ENCODE results near the gene MRI1.
"Not testable (repeated sequence)": the region's sequence is repeated elsewhere in the genome, so short reads cannot be mapped to it uniquely, and the experiment has no call there.

Gene MRI1

DNA sequence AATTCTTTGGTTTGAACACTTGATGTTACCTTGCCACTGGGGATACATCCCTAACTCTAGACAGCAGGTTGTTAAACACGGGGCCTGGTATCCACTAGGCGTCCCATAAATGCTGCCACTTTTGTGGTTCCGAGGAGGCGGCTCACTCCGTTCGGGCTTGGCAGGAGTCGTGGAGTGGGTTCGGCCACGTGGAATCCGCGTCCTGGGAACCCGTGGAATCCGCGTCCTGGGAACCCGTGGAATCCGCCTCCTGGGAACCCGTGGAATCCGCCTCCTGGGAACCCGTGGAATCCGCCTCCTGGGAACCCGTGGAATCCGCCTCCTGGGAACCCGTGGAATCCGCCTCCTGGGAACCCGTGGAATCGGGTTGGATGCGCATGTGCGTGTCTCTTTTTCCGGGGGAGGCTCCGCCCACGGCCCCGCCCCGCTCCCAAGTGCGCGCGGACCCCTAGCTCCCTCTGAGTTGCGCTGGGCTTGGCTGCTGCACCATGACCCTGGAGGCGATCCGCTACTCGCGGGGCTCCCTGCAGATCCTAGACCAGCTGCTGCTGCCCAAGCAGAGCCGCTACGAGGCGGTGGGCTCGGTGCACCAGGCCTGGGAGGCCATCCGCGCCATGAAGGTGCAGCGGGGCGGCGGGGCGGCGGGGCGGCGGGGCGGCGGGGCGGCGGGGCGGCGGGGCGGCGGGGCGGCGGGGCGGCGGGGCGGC is at the start of gene MRI1:
Gene MRI1 (plus strand): TSS at position 422 of the 707 bp plus-strand sequence. CDS start 67 bp downstream, at position 489.
- DNase-seq (ENCODE audit: low read depth in 3 of 3): peak in 1 of 3 donors; percentile 57

DNA sequence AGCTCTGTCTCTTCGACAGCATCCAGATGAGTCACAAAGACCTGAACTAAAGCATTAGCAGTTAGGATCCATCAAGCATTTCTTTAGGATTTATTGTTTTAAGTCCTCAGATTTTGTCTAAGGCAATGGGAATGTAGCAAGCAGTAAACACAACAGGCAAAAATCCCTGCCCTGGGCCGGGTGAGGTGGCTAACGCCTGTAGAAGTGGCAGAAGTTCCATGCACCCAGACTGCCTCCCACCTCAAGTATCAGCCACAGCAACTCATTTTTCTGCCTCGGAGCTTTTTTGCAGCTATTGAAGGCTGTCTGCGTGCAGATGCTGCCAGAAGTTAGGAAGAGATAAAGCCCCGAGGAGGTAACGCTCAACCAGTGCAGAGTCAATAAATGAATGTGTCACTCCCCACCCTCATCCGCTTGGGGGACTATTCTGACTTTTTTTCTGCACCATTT is 47.1 kb upstream of the MRI1 start:
- DNase-seq (ENCODE audit: low read depth in 3 of 3): no peak

DNA sequence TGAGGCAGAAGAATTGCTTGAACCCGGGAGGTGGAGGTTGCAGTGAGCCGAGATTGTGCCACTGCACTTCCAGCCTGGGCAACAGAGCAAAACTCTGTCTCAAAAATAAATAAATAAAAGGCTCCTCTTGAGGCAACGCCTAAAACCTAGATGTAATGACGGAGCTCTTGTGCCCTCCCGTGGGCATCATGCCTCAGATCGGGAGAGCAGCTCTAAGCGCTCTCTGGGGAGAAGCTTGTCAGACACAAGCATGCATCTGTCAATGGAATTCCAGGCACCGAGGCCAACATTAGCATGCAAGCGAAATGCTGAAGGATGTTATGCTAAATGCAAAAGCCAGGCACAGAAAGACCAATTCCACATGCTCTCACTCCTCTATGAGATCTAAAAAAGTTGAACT is 45.6 kb upstream of the MRI1 start:
- DNase-seq (ENCODE audit: low read depth in 3 of 3): no peak

DNA sequence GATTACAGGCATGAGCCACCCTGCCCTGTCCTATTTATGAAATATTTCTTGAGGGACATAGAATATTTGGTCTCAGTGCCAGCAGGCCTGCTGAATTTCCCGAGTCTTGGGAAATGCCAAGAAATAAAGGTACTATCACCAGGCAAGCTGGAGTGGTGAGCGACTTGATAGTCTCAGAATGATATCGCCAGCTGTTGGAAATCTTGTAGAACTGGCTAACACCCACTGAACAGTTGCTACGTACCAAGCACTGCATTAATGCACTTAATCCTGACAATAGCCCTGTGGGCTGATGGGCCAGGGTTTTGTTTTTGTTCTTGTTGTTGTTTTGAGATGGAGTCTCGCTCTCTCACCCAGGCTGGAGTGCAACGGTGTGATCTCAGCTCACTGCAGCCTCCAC is 42.2 kb upstream of the MRI1 start:
- DNase-seq (ENCODE audit: low read depth in 3 of 3): no peak

DNA sequence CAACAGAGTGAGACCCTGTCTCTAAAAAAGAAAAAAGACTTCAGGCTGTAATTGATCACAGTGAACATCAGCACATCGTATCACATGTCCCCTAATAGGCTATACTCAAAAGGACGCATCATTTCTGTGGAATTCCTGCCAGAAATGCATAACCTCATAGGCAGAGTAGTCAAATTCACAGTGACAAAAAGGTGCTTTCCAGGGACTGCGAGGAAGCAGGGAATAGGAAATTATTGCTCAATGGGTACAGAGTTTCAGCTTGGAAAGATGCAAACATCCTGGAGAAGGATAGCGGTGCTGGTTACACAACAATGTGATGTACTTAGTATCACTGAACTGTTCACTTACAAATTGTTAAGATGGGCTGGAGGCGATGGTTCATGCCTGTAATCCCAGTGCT is 41.1 kb upstream of the MRI1 start:
- DNase-seq (ENCODE audit: low read depth in 3 of 3): no peak

DNA sequence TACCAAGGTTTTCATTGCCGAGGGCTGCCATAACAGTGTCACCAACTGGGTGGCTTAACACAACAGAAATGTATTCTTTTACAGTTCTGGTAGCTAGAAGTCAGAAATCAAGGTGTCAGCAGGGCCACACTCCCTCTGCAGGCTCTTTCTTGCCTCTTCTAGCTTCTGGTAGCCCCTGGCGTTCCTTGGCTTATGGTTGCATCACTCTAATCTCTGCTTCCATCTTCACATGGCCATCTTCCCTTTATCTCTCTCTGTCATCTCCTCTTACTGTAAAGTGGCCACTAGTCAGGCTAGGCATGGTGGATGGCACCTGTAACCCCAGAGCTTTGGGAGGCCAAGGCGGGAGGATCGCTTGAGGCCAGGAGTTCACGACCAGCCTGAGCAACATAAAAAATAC is 38.0 kb upstream of the MRI1 start:
- DNase-seq (ENCODE audit: low read depth in 3 of 3): no peak

DNA sequence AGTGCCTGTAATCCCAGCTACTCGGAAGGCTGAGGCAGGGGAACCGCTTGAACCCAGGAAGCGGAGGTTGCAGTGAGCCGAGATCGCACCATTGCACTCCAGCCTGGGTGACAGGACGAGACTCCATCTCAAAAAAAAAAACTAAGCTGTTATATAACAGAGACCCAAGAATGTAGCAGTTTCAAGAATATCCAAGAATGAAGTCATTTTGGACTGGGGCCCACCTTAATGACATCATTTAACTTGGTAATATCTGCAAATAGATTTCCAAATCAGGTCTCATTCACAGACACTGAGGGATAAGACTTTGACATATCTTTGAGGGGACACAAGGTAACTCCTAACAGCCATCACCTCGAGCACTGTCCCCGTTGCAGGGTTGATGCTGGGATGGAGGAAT is 36.5 kb upstream of the MRI1 start:
- no peak for DNase-seq (ENCODE audit: low read depth in 3 of 3)

DNA sequence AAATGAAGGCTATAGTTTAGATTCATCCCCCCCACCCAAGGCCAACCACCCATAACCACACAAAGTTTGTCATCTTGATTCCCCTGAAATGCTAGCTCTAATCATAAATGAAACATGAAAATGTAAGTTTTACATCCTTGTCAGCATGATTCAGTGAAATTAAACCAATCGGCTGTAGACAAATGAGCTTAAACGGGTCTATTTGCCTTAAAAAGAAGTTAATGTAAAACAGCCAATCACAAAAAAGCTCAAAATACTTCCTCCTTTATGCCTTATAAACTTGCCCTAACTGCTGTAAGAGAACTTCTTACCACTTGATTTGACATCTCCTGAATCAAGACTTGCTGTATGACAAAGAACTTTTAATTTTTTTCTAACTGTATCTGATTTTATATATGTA is 34.5 kb upstream of the MRI1 start:
- DNase-seq (ENCODE audit: low read depth in 3 of 3): no peak

DNA sequence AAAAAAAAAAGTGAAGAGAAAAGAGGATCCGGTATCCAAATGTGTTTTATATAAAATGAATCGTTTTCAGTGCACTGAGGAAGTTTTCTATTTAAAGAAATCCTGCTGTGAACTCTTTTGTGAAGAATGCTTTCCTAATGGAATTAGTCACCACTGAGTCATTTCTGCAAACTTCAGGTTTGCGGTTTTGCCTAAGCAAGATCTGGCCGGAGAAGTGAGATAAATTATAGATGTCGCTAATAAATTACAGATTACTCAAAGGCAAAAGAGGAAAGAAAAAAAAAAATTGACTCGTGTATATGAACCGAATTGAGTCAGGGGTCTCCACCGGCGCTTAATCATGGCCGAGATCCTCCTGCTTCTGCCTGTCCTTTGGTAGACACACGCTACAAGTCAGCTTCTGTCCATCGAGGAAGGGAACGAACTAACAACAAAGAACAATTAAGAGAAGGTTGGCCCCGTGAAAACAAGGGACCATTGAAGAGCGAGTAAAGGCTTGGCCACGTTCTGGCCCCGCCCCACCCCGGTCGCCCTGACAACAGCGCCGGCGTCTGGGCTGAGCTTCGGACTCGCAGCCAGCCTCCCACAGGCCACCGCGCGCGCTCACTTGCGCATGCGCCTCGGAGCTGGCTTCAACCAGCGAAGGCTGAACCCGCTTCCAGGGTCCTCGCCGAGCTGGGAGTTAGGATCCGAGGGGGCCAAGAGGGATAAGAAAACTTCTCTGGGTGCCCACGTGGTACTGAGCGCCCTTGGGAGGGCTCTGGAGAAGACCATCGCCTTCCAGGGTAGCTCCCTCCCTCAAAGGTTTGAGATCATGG is 33.0 kb upstream of the MRI1 start:
- DNase-seq (ENCODE audit: low read depth in 3 of 3): peak; percentile 86 to 96 (median 89)

DNA sequence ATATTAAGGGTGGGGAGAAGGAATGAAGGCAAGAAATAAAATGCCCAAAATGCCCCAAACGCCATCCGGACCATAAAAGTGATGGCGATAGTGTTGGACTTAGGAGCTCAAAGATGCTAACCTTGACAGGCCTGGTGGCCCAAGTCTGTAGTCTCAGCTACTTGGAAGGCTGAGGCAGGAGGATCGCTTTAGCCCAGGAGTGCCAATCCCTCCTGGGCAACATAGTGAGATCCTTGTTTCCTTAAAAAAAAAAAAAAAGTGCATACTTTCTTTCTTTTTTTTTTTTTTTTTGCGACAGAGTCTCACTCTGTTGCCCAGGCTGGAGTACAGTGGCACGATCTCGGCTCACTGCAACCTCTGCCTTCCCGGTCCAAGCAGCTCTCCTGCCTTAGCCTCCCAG is 32.0 kb upstream of the MRI1 start:
- no peak for DNase-seq (ENCODE audit: low read depth in 3 of 3)

DNA sequence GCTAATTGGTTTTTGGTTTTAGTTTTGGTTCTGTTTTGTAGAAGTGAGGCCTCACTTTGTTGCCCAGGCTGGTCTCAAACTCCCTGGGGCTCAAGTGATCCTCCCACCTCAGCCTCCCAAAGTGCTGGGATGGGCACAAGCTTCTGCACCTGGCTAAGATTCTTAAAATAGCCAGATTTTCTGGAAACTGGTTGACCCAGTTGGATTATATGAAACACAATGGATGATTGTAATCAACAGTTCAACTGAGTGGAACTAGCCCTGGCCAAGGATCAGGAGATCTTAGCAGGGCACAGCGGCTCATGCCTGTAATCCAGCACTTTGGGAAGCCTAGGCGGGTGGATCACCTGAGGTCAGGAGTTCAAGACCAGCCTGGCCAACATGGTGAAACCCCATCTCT is 29.6 kb upstream of the MRI1 start:
- DNase-seq (ENCODE audit: low read depth in 3 of 3): no peak

DNA sequence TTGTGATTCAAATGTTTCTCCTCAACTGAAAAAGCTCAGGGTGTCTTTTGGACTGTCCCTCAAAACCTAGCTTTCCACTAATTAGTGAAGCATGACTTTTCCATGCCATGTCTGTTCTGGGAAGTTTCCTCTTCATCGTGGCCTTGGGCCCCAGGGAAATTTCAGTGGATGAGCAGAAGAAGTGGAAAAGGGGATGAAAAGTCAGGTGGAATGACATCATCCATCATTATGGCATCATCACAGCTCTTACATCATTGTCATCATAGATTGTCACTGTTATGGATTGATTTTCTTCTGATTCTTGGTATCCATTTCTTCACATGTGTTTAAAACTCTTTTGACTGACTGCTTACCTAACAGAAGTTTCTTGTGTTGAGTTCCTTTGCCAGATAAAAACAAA is 26.2 kb upstream of the MRI1 start:
- DNase-seq (ENCODE audit: low read depth in 3 of 3): no peak

DNA sequence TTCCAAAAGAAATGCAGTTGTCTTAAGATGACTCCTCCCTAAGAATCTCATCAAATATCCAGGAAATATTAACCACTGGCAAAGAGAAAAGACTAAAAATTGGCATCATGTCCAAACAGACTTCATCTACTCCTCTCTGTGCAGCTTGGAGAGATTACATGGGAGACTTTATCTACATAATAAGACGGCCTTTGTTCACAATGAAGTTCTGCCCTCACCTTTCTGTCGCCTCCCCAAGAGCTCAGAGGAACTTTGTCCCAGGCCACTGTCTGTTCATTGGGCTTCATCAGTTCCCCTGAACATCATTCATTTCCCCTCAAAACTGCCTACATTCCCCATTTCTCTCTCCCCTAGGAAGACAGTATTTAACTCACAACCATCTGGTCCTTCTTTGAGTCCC is 22.4 kb upstream of the MRI1 start:
- no peak for DNase-seq (ENCODE audit: low read depth in 3 of 3)

DNA sequence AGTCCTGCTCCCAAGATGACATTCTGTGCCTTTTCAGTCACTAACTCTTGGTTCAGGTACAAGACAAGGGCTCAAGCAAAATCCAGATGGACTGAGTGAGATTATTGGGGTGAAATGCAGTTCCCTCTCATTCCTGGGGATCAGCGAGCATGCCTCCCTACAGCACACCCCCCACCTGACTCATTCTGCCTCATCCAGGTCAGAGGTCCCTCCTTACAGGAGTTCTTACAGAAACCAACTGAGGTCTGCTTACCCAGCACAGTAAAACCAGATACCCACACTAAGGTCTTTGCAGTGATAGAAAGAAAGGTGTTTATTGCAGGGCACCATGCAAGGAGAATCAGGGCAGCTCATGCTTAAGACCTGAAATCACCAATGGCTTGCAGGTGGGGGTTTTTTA is 21.6 kb upstream of the MRI1 start:
- no peak for DNase-seq (ENCODE audit: low read depth in 3 of 3)

DNA sequence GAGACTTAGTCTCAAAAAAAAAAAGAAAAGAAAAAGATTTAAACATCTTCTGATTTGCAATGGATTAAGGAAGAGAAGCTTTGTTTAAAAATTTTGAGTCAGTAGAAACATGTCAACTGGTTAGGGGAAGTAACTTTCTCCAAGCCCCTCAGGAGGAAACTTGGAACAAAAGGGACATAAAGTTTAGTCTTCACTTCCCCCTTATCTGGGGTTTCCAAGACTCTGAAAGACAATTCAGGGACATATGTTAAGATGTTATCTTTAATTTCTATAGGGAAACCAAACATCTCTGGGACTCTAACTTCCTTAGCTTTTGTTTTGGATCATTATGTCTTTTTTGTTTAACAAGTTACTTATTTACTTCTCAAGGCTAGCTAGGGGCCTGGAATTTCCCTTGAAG is 20.1 kb upstream of the MRI1 start:
- no peak for DNase-seq (ENCODE audit: low read depth in 3 of 3)

DNA sequence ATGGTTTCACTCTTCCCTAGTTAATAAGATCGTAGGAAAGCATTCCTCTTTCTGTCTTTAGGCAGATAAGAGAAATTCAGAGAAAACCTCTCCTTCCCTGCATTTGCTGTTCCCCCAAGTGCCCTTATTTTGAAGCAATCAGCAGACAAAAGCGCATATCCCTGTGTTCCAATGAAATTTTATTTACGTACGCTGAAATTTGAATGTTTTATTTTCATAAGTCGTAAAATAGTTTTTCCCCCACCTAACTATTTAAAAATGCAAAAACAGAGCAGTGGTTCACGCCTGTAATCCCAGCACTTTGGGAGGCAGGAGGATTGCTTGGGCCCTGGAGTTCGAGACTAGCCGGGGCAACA is 17.2 kb upstream of the MRI1 start:
- no peak for DNase-seq (ENCODE audit: low read depth in 3 of 3)

DNA sequence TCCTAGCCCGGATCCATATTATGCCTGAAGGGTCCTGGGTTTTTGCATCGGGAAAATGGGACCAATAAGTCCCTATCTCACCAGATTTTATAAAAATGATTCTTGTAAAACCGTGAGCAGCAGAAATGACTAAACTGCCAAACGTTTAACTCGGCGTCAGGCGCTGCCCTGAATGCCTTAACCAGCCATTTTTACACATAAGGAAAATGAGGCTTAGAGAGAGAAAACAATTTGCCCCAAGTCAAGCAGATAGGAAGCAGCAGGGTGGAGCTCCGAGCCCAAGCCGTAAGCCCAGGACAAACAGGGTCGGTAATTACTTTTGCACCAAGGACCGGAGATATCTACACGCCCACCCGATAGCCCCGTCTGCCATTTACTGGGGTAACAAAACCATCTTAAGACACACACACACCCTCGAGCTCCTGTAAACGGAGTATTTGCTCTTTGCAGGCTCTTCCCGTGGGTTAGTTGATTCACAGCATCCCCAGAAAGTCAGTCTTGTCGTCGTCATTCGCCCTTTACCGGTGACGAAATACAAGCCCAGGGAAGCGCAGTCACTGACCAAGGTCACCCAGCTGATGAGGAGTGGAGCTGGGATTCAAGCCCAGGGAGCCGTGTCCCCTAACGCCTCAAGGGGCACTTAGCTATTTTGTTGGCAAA is 16.0 kb upstream of the MRI1 start:
- DNase-seq (ENCODE audit: low read depth in 3 of 3): no peak

DNA sequence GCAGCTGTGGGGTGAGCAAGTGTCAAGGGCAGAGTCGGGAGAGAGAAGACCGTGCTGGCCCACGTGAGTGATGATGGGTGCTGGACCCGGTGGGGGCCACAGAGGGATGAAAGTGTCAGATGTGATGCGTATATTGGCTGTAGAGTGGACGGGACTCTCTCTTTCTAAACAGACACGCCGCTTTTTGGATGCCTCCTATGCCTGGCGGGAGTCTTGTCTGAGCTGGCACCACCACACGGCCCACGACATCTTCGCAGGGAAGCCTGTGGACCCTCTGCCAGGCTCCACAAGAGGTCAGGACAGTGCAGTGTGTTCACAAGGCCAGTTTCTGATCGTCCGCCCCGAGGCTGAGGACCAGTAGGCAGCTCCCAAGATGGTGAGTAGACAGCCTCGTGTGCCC is 12.9 kb upstream of the MRI1 start:
- DNase-seq (ENCODE audit: low read depth in 3 of 3): no peak

DNA sequence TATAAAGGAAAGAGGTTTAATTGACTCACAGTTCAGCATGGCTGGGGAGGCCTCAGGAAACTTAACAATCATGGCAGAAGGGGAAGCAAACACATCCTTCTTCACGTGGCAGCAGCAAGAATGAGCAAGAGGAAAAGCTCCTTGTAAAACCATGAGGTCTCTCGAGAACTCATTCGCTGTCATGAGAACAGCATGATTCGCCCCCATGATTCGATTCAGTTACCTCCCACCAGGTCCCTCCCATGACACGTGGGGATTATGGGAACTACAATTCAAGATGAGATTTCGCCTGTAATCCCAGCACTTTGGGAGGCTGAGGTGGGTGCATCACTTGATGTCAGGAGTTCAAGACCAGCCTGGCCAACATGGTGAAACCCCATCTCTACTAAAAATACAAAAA is 10.7 kb upstream of the MRI1 start:
- DNase-seq (ENCODE audit: low read depth in 3 of 3): not testable (repeated sequence)

DNA sequence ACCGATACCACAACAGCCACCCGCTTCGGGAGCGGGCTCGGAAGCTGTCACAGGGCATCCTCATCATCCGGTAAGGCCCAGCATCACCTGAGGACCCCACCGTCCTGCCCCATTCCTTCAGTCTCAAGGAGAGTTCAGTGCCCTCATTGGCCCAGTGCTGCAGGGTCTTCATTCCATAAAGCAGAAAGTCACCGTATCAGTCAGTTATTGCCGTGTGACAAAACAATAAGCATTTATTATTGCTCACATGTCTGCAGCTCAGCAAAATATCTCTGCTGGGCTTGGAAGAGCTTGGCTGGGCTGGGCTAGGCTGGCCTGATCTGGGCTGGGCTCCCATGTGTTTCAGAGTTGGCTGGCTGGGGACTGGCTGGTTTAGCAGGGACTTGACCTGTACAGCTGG is 8.1 kb upstream of the MRI1 start:
- DNase-seq (ENCODE audit: low read depth in 3 of 3): no peak

DNA sequence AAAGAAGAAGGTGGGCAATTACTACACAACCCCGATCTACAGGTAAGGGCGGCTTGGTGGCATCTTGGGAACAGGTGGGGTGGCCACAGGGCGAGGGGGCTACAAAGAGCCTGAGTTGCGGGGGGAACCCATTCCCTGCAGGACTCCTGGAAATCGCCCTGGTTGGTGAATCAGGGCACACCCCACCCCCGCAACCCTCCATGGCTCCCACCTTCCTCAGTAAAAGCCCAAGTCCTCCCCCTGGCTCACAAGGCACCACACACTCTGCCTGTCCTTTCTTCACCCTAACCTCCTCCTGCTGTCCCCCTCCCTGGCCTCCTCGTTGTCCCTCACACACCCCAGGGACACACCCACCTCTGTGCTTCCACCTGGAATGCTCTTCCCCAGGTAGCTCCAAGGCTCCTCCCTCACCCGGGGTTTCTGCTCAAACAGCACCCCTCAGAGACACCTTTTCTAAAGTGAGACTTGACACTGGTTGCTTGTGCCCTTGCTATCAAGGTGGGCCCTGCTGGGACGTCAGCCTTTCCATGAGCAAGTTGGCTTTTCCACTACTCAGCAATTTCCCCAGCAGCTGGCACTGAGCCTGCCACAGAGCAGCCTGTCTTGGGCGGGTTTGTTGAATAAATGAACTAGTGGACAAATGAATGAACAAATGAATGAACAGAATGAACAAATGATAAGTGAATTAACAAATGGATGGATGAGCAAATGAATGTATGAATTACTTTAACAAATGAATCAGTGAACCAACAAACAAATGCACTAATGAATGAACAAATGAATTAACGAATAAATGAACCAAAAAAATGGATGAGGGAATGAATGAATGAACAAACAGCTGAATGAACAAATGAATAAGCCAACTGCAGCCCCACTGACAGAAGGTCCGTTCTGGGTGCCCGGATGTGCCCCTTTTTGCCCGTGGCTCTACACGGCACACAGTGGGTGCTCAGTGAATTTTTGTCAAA is 6.2 kb upstream of the MRI1 start:
- no peak for DNase-seq (ENCODE audit: low read depth in 3 of 3)

DNA sequence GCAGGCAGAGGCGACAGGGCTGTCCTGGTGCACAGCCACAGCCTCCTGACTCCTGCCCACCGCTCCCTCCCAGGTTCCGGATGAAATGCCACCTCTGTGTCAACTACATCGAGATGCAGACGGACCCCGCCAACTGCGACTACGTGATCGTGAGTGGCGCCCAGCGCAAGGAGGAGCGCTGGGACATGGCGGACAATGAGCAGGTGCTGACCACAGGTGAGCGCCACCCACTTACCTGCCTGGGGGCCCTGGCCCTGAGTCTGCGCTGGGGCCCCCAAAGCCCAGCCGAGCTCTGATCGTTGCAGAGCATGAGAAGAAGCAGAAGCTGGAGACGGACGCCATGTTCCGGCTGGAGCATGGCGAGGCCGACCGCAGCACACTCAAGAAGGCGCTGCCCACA is 5.5 kb upstream of the MRI1 start:
- DNase-seq (ENCODE audit: low read depth in 3 of 3): no peak

All from stimulated activated CD4-positive, alpha-beta T cell treated with anti-CD3 and anti-CD28 coated beads, TNF-alpha, amount 100 ng/mL, for 48 hours (primary cell).